GM21526 (cell line): ENCODE data around the gene DLG1.

Experiments
- ATAC-seq: cut with Tn5 transposase; IDR thresholded peaks from one replicate; pipeline ENCODE4 v1.9.1; 2021; ENCODE audit warnings: moderate library complexity; ENCODE audit not compliant: unreplicated experiment, low FRiP score

The DLG1 gene

DNA sequence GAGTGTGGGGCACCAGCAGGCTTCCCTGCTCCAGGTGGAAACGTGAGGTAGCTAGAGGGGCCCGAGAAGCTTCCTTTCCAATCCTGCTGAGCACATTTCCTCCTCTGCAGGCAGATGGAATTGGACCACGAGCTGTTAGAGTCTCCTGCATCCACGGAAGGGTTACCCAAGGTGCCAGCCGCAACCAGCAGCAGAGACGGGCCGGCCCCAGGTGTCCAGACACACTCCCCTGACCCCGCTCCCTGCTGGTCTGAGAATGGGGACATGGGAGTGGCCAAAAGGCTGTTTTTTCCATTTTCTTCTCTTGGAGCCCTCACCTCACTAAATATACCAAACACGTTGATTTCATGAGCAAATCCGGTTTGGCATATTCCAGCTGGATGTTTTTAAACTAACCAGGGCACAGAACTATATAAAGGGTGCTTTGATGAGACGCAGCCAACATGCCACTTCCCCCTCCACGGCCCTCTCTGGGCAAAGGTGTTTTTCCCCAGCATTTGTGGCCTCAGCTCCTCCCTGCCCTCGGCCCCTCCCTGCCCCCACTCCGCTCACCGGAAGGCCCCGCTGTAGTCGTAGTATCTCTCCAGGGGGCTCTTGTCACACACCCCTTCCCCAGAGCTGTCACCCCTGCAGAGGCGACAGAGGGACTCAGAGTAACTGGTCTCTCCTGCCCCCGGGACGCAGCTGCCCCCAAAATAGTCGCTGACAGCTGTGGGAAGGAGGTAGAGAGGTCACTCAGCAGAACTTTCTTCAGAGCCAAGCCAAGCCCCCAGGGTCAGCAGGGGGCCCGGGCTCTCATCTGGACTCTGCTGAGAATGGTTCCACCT is 275.8 kb downstream of the DLG1 start:
- ATAC-seq: no peak

DNA sequence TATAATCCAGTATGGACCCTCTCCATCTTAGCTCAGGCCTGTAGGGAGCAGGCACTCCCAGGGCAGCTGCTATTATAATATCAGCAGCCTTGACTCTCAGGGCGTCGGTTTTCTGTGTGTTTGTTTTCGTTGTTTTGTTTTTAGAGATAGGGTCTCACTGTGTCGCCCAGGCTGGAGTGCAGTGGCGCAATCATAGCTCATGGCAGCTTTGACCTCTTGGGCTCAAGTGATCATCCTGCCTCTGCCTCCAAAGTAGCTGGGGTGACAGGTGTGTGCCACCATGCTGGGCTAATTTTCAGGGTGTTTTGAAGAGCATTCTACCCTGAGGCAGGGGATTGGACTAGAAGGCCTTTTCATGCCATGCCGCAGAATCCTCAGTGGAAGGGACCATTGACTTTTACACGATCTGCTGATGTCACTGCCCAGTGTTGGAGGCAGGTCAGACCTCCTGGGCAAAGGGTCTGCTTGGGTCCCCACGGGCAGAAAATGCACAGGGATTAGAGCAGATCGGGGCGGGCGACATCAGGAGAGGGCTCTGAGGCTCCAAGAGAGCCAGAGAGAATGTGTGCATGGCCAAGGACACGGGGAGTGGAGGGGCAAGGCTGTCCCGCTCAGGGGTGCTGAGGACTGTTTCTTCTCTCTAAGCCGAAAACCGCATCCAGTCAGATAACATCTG is 276.5 kb downstream of the DLG1 start:
- no peak for ATAC-seq

DNA sequence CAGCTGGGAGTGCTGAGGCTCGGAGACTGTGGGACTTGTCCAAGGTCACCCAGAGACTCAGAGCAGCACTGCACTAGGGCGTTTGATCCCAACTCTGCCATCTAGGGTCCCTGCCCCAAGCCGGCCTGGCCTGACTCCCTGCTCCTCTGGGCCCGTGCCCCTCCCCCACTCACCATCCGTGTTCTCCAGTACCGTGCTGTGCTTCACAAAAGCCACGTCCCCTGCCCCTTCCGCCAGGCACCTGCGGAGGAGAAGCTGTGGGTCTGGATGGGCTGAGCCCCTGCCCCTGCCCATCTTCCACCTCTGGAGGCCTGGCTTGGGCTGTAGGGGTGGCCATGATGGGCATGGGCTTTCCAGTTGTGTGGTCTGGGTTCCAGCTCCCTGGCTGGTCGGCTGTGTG is 277.2 kb downstream of the DLG1 start:
- ATAC-seq: no peak

DNA sequence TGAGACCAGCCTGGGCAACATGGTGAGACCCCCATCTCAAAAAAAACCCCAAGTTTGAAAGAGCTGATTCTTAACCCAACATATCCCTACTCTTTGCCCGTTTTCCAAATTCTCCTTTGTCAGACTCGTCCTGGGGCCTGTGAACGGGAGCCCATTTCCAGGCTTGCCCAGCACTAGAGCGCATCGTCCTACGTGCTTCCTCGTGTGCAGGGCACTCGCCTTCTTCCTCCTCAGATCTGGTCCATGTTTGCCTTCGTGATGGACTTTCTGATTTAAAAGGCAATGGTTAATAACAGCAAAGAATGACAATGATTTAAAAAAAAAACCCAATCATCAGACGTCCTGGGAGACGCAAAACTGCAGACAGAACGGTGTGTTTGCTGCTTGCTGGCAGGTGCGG is 278.9 kb downstream of the DLG1 start:
- ATAC-seq: no peak

DNA sequence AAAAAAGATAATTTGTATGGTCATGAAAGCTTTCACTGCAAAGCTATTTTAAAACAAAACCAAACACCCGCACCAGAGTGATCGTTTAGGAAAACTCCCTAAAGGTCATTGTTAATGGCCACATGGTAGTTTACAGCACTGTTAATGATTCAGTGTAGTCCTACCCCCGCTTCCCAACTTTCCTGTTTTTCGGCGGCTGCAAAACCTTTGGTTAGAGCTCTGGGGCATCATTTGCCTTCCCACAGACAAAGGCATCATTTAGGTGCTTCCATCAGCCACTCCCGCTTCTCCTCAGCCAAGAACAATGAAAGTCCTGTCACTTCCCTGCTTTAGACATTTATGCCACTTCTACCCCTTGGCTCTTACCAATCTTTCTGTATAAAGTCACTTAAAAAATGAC is 279.4 kb downstream of the DLG1 start:
- no peak for ATAC-seq

DNA sequence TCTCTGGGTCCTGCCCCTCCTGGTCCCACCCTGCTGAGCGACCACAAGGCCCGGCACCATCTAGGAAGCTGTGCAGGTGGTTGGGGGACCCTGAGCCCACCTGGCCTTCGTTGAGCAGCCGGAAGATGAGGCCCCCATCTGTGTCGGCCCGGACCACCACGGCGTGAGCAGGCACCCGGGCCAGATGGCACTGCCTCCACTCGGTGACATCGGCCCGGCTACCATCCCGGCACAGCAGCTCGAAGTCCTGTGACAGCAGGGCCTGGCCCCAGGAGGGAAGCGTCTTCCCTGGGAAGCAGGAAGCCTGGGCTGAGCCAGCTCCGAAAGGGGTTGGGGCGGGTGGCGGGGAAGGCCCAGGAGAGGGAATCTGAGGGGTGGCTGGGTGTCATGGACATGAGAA is 281.4 kb downstream of the DLG1 start:
- no peak for ATAC-seq

DNA sequence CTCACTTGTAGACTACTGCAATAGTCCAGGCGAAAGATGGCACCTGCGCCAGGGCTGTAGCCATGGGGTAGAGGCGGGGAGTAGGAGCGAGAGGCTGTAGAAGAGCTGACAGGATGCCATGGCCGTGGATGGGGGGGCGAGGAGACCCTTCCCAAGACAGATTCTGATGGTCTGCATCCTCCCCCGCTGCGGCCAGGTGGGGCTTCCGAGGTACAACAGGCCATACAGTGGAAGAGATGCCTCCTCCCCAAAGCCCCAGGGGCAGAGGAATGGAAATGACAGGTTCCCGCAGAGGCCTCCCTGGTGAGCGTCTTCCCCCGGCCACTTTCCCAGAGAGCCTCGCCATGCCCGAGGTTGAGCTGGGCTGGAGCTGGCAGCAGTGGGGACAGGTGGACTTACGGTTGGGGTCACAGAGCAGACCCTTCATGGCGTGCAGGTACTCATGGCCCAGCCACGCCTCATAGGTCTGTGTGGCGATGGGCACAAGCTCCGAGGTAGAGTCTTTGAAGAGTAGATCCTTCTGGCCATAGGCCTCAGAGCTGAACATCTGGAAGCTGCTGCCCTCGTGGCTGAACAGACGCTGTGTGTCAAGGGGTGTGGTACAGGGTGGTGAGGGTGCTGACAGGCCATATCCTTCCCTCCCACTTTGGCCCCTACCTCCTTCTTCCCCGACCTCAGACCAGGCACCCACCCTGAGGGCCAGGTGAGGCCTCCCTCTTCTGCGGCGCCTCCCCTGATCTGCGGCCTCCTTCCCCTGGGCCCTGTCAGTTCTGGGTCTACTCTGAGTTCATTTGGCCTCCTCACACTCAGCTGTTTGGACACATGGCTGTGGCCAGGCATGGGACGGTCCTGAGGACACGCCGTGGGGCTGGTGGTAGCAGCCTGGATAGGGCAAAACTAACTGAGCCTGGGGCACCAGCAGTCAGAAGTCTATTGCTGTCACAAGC is 282.3 kb downstream of the DLG1 start:
- ATAC-seq: no peak

DNA sequence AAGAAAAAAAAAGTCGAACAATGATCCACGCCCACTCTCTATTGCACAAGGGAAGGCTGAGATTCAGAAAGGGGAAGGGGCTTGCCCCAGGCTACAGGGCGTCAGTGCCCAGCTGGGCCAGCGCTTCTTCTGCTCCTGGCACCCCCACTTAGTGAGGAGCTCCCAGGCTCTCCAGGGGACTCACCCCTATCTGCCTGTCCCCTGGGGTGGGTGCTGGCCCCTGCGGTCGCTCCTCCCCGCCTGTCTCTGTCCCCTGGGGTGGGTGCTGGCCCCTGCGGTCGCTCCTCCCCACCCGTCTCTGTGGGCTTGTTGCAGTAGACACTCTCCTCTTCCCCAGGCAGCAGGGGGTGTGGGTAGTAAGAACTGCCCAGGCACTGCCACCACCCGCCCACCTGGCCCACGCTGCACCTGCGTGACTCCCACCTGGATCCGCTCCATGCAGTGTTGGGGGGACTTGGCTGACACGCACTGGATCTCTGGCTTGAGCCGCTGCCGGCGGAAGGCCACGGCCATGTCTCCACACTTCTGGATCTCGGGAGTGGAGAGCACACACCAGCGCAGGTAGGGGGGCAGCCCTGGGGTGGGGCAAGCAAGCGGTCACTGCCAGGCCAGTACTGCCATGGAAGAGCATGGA is 283.4 kb downstream of the DLG1 start:
- ATAC-seq: no peak

DNA sequence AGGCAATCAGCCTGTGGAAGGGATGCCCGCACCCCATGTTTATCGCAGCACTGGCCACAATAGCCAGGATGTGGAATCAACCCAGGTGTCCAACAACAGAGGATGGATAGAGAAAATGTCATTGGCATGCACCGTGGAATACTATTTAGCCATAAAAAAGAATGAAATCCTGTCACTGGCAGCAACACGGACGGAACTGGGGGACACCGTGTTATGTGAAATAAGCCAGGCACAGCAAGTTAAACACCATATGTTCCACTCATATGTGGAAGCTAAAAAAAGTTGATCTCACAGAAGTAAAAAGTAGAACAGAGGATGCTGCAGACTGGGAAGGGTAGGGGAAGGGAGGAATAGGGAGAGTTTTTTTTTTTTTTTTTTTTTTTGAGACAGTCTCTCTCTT is 284.4 kb downstream of the DLG1 start:
- ATAC-seq: no peak

DNA sequence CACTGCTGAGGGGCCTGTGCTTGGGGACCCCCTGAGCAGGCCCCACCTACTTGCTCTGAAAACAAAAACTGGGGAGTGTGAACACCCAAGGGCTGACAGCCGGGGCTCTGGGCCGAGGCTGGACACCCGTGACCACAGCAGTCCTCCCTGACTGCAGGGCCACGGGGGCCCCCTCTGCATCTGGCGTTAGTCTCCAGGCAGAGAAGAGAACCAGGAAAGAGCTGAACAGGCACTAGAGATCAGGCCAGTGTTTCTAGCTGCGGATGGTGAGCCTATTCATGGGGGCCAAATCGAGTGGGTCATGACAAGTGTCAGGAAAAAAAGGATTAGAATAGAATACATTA is 285.9 kb downstream of the DLG1 start:
- no peak for ATAC-seq

DNA sequence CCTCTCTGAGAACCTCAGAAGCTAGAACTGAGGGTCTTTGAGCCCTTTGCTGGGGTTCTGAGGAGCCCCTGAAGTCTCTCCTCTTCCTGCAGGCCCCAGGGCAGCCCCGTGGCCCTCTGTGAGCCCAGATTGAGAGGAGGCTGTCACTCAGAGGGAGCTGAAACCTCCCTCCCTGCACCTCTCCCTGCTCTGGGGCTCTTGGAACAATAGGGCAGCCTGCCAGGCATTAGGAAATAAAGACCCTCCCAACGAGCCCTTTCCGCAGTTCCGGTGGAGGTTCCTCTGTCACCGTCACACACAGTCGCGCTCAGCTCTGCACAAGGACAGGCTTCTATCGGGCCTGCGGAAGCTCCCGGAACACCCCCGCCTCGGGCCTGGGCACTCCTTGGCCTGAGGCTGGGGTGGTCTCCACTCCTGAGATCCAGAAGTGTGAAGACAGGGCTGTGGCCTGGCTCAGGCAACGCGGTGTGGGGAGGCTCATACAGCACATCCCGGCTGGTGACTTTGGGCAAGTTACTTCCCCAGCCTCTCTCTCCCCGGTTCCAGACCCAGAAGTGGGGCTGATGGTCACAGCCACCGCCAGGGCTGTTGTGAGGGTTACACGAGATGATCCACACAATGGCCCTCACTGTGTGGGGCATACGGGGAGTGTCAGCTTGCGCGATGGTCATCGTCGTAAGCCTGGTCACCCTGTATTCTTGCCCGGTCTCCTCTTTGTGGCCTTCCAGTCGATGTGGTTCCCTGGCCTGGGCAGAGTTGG is 286.5 kb downstream of the DLG1 start:
- ATAC-seq: no peak

DNA sequence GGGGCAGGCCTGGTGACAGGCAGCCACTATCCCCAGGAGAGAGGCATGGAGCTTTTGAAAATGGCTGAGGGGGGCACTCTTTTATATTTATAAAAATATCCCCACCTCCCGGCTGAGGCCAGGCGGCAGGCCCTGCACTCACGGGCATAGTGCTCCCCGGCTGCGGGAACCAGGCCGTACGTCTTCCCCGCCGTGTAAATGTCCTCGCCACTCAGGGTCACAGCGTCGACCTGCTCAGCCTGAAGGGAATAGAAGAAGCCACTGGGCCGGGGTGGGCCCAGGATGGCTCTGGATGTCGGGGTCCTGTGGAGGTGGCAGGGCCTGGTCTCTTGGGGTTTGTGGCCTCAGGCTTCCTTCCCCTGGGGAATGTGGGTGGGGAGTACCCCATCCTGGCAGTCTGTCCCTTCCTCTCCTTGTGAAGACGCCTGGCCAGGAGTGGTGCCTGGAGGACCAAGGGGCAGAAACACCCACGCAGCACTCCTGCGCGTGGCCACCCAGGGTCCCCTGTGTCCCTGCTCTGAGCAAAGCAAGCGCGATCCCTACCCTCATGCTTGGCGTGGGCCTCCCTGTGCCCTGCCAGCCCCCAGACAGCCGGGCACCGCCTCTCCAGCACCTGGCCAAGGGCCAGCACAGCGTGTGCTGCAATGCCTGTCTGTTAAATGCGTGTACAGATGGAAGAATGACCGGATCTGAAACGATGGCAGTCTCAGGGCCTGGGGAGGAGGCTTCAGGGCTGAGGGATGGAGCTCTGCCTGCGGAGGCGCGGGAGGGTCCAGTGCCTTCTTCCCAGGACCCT is 287.7 kb downstream of the DLG1 start:
- no peak for ATAC-seq

DNA sequence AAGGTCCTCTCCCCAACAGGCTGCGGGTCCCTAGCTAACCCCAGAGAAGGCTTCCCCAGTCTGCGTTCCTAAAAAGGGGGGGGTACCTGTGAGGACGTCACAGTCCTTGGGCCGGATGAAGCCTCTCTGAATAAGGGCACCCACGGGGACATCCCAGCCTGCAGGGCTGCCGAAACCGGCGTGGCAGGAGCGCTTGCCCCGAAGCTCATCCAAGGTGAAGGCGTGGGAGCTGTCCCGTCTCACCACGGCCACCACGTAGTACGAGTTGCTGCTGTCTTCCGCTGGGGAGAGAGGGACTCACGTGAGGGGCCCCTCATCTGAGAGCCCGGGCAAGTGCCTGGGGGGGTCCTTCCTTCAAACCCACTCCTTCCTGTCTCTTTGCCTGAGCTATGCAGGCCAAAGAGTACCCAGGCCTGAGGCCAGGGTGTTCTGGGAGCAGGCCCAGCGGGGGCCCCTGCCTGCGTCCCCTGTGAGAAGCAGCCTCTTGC is 288.8 kb downstream of the DLG1 start:
- no peak for ATAC-seq

DNA sequence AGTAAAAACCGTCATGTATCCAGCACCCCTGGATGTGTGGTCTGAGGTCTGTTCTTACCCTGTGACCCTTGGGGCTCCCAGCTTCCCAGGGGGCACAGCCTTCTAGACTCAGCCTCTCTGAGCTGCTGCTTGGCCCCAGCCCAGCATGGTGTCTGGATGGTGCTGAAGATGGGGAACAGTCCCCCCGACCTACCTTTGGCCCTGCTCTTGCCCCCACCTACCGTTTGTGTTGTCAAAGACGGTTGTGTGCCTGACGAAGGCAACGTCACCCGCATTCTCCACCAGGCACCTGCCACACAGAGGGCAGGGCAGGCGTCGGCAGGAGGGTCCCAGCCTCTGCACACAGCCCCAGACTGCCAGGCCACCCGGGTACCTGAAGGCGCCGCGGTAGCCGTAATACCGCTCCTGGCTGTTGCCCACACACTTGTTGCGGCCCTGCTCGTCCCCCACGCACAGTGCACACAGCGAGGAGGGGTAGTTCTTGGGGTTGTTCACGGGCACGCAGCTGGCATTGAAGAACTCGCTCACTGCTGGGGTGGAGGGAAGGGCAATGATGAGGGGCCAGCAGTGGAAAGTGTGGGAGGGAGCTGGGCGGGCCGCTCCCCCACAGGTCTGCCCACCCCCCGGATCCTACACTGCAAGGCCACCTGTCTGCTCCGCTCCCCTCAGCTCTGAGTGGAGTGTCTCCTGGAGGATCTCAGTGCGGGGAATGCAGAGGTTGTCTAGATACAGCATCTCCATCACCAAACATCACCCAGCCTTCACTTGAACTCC is 289.8 kb downstream of the DLG1 start:
- no peak for ATAC-seq

DNA sequence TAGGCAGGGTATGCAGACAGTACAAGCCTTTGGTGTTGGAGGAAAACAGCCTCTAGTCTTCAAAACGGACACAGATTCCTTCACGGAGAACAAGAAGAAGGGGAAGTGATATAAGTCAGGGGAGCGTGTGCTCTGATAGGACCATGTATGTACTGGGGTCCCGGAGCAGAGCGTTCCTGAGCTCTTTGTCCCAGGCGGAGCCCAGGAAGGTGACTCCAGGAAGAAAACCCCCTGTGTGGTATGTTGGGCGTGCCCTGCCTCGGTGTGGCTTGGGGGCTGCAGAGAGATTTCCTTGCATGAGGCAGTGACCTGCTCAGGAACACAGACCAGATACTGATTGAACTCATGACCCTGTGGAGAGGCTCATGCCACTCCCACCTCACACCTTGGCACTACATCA is 290.5 kb downstream of the DLG1 start:
- ATAC-seq: no peak

DNA sequence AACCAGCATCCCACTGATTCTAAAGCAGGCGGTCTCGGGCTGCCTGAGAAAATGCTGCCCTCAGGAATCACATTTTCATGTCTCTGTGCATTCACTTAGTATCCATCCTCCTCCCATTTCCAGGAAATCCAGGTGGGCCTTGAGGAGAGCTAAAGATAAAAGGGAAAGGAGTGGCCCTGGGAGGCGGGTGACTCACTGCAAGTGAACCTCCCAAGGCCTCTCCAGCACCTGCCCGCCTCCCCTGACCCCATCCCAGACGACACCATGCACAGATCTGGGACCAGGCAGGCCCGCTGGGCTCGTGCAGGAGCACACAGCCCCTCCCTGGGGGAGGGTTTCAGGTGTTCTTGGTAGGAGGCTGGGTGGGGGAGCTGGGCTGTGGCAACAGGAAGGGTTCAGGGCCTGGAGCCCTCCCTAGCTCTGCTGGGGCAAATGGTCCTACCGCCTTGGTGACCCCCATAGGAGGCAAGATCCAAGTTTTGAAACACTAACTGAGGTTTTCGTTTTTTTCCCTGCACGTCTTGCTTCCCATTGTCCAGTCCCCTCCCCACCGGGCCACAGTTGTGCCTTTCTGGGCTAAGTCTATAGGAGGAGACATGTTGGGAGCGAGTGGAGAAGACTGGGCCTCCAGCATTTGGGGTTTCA is 291.0 kb downstream of the DLG1 start:
- ATAC-seq: no peak

DNA sequence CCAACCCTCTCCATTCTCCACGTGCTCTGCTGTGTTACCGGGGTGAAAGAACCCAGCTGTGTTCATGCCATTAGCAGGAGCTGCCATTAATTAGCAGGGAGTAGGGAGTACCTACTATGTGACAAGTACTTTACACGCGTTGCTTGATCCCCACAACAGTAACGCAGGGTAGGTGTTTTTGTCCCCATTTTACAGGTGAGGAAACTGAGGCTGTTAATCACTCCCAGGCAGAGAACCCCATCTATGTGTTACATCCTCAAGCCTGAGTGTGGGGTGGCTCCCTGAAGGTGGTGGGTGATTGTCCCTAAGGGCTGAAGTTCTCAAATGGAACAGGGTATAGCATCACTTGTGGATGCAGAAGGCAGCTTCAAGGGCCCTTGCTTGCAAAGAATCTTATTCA is 291.6 kb downstream of the DLG1 start:
- ATAC-seq: no peak

DNA sequence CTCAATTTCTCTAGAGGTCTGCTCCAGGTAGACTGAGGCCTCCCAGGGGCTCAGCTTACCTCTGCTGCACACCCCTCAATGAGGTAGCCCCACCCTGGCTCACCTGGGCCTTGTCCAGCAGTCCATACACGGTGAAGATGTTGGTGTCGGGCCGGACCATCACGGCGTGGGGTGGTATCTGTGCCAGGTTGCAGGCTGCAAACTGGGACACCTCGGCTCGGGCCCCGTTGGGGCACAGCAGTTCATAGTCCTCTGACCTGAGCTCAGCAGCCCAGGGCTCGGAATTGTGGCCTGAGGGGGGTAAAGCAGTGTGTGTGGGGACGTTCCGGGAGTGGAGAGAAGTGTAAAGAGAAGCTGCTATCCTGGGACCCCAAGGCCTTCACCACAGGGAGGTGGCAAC is 292.0 kb downstream of the DLG1 start:
- no peak for ATAC-seq
